Measurements from ENCODE around the gene EMC8. TPM values are rescaled to one million over a fixed set of nuclear protein-coding genes. Genes with fewer than 3 reads are reported as not detected.

The EMC8 gene
- total RNA-seq, 1 donor from 2014 or later, result 25.5 TPM

DNA sequence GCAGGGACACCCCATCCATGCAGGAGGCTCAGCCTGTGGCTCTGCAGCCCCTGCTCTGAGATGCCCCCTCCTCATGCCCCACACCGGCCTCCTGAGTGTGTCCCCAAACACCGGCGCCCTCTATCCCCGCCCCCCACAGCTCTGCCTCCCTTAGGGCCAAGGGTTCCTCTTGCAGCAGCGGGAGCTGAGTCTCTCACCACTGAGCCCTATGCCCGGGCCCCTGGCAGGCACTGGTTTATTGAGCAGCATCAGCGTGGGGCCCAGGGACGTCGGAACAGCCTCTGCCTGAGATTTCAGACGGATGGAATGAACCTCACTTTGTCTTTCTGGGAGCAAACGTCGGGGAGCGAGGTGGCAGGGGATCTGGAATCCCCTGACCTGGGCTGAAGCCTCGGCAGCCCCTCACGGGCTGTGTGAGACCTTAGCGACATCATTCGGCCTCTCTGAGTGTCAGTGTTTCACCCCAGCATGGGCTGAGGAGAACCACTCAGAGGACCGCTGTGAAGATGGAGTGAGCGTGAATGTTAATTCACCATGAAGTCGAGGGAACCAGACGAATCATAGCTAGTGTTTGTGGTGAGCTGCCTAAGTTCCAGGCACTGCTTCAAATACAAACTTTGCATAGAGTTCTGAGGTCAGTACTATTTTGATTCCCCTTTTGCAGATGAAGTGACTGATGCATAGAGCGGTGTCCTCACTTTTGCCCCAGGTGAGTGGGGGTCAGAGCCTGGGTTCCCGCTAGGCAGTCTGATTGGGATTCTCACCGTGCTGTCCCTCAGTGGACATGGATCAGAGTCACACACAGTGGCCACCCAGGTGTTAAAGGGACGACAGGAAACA is 43.2 kb downstream of the EMC8 start:
- DNase-seq (ENCODE audit: low read depth), result no peak

DNA sequence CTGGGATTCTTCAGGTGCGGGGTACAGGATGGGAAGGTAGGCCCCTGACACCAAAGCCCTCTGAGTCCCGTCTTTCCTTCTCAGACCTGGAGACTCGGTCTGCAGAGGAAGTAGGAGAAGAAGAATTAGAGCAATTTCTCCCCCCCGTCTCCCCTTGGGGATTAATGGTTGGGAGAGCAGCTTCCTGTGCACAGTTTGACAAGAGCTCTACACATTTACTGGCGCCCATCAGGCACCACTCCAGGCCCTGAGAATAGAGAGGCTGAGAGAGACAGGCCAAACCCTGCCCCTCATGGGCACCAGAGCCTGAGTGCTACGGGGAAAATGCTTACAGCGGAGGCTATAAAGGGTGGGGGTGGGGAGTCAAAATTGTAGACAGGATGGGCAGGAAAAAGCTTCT is 44.9 kb downstream of the EMC8 start:
- DNase-seq (ENCODE audit: low read depth), result no peak

DNA sequence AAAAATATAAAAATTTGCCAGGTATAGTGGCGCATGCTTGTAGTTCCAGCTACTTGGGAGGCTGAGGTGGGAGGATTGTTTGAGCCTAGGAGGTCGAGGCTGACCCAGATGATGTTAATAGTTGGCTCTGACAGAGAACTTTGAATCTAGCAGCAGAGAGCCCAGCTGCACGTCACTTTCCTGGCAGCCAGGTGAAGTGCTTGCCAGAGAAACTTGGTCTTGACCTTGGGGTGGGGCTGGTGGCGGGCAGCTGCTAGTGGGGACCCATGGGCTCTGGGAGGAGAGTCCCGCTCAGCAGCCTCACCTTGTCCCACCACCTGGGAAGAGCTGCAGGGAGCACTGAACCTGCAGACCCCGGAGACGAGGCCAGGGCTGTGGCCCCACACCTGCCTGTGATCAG is 45.4 kb downstream of the EMC8 start:
- no peak for DNase-seq (ENCODE audit: low read depth)

- no peak for DNase-seq (ENCODE audit: low read depth)
Observed at GRCh38 chr16:85753559-85753958, 45.8 kb downstream of the EMC8 start.

- DNase-seq (ENCODE audit: low read depth), result no peak
Observed at GRCh38 chr16:85752511-85753420, 46.6 kb downstream of the EMC8 start.

GRCh38 chr16:85751698-85752501 is 47.4 kb downstream of the EMC8 start:
- DNase-seq (ENCODE audit: low read depth), result no peak

DNA sequence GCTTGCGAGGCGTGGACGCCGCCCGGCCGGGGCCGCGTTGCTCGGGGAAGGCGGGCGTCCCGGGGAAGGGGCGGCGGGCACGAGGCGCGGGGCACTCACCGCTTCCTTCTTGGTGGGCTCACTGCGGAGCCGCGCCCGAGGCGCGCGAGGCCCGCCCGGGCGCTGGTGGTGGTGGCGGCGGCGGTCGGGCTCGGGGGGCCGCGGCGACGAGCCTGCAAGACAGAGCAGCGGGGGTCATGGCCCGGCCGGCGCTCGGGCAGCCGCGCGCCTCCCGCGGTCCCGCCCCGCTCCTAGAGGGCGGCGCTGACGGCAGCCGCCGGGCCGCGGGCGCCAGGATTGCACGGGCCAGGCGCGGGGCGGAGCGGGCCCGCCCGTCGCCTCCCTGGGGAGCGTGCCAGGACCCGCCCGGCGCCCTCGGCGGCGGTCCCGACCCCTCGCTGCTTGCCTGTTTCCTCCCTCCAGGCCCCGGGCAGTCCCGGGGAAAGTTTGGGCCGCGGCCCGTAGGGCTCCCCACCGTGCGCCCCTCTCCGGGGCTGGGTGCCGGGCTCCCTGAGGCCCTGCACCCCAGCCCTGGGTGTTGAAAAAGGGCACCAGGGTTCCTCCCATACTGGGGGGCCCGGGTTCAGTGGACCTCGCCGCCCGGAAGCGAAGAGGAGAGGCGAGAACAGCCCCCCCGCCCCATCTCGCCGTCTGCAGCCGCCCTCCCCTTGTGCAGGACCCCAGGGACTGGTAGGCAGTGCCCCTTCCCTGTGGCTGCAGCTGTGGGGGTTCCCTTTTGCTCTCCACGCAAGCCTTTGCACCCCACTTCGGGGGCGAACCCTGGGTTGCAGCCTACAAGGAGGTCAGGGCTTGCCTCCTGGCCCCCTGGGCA is 48.3 kb downstream of the EMC8 start, which contains the start of gene C16orf74:
Gene C16orf74, minus strand, starts transcription at position 270 of the 871 bp plus-strand sequence. CDS start 15,879 bp downstream, outside the sequence.
- DNase-seq (ENCODE audit: low read depth), result no peak

DNA sequence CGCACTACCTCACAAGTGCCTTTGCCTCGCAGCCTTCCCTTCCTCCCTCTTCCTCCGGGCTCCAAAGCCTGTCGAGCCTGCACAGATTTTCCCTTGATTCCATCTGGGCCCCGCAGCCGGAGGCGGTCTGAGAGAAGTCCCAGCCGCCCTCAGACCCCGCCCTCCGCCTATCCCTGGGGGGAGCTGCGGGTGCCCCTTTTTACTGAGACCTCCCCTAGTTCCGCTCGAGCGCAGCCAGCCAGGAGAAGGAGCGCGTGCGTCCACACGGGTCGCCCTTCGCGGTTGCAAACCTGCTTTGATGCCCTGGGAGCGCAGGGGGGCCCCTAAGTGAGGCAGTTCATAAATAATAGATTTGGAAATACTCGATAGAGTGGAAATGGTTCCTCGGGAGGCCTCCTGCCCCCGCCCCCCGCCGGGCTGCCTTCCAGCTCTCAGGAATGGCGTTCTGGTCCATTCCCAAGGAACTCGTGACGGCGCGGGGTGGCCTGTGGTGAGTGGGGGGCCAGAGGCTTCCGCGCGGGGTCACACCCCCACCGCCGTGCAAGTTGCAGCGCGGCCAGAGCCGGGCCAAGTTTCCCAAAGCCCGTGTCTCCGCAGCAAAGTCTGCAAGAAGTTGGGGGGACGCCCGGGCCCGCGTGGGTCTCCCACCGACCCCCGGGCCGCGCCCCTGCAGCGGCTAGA is 49.1 kb downstream of the EMC8 start:
- DNase-seq (ENCODE audit: low read depth), result no peak

DNA sequence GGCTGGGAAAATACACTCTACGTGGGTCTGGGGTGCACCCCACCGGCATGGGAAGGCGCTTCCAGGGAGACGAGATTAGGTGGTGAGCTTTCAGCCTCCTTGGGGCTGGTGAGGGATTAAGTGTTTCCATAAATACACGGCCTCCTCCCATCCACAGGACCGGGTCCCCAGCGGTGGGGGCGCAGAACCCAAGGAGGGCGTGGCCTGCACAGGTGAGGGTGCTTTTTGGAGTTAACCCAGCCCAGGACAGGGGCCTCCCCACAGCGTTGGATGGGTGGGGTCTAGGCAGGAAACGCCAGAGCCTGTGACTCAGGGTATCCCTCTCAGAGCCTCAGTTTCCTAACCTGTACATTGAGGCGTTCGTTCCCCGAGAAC is 49.6 kb downstream of the EMC8 start:
- no peak for DNase-seq (ENCODE audit: low read depth)

DNA sequence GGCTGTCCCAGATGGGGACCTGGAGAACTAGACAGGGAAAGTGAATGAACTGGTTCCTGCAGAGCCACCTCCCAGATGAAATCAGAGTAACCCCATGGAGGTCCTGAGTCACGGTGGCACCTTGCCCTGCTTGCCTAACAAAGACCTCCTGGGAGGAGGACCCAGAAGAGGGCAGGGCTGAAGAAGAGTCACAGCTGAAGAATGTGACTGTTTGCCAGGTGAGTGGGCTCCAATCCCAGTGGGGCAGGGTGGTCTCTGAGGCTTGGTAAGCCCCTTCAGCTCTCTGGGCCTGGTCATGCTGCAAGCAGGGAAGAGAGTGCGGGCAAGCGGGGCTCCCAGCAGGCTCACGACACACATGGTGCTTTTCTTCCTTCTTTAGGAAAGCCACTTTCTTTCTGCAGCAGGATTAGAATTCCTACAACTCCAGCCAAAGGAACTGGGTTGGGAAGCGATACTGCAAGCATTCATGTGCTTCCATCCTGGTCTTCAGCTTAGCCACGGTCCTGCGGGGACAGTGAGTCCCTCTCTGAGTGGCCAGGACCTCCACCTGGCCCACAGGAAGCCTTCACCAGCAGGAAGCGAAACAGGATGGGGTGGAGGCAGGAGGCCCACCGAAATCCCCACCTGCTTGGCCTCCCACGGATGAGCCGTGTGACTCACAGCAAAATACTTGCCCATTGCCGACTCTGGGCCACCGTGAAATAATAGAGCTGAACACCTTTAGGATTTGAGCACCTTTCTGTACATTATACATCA is 52.7 kb downstream of the EMC8 start:
- peak; percentile 53 for DNase-seq (ENCODE audit: low read depth)

- no peak for DNase-seq (ENCODE audit: low read depth)
Observed at GRCh38 chr16:85738923-85739715, 60.2 kb downstream of the EMC8 start.

- DNase-seq (ENCODE audit: low read depth), result no peak
Observed at GRCh38 chr16:85736921-85737320, 62.4 kb downstream of the EMC8 start.

- no peak for DNase-seq (ENCODE audit: low read depth)
Observed at GRCh38 chr16:85735946-85736345, 63.4 kb downstream of the EMC8 start.

- DNase-seq (ENCODE audit: low read depth), result no peak
Observed at GRCh38 chr16:85735225-85735635, 64.1 kb downstream of the EMC8 start.

DNA sequence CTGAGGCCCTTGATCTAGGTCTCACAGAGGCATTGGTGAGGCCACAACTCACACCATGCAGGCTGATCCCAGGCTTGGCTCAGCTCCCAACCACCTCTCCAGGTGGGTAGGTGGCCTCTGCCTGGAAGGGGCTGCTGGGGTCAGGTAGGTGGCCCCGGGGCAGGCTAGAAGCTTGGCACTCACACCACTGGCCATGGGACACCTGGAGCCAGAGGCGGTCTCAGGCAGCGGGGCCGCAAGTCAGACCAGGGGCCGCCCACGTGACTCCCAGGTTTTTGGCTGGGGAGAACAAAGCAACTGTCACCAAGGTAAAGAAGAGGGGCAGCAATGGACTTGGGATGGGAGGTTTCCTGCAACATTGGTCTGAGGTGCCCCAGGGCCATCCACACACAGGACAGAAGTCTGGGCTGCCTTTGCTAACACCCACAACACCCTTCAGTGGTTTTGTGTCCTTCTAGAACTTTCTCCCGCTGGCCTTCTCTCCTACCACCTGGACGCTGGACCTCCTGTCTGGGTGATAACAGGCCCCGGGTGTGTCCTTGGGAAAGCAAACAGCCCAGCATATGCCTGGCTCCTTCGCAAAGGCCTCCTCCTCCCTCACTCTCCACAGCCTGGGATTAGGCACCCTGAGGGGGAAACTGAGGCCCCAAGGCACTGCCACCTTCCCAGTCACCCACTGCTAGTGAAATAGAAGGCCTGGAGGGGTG is 64.9 kb downstream of the EMC8 start:
- DNase-seq (ENCODE audit: low read depth), result no peak

DNA sequence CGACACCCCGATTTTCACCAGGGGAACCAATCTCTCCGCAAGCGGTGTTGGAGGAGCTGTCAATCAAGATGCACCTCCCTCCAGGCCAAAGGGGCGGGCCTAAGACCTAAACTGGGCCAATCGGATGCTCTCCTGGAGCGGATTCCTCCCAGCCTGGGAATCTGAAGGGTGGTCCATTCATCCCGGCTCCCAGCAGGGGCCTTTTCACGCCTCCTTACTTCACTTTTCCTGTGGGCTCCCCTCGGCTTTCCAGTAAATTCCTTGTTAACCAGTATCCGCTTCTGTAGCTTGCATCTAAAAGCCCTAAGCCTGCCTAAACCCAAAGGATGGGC is 65.5 kb downstream of the EMC8 start:
- no peak for DNase-seq (ENCODE audit: low read depth)

- DNase-seq (ENCODE audit: low read depth), result peak; percentile 37
Observed at GRCh38 chr16:85733155-85733838, 66.0 kb downstream of the EMC8 start.

DNA sequence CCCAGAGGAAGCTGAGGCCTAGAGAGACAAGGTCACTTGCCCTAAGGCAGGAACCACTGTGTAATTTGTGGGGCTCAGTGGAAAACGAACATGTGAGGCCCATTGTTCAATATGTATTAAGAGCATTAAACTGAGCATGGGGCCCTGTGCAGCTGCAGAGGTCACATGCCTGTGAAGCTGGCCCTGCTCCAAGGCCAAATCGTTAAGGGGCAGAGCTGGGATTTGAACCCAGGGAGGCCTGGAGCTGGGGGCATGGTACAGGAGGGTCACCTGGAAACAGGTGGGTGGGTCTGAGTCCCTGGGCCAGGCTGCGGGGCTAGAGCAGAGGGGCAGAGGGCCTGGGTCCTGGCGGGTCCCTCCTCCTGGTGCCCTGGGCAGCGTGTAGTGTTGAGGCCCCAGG is 68.2 kb downstream of the EMC8 start:
- DNase-seq (ENCODE audit: low read depth), result no peak
